NK-92 (cell line): ENCODE measurements around the gene SYNGAP1.
"Not testable (repeated sequence)": the region's sequence is repeated elsewhere in the genome, so short reads cannot be mapped to it uniquely, and the experiment has no call there.

Experiments
- DNase-seq: peaks from one replicate; lab custom pipeline; 2025; ENCODE audit not compliant: unreplicated experiment; lab: John Stamatoyannopoulos, UW

The SYNGAP1 gene

DNA sequence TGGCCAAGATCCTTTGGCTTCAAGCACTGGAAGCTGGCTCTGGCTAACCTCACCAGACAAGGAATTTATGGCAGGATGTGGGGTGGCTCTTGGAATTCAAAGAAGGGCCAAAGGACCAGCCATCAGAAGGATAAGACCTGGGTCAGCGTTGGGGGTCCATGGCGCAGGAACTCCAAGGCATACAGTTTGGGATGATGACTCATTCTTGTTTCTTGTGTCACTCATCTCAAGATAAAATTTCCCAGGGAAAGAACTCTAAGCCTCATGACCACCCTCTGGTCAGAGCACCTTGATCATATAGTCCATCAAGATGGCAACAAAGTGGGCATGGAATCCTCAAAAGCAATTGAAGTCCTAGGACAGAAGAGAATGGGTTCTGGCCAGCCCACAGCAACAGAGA, 39.4 kb downstream of the SYNGAP1 start:
- no peak for DNase-seq

GRCh38 chr6:33466075-33466735, 46.3 kb downstream of the SYNGAP1 start:
- no peak for DNase-seq

DNA sequence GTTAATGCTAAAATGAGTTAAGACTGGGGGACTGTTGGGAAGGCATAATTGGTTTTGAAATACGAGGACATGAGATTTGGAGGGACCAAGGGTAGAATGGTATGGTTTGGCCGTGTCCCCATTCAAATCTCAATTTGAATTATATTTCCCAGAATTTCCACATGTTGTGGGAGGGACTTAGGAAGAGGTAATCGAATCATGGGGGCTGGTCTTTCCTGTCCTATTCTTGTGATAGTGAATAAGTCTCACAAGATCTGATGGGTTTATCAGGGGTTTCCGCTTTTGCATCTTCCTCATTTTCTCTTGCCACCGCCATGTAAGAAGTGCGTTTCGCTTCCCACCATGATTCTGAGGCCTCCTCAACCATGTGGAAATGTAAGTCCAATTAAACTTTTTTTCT, 47.2 kb downstream of the SYNGAP1 start:
- DNase-seq = no peak

DNA sequence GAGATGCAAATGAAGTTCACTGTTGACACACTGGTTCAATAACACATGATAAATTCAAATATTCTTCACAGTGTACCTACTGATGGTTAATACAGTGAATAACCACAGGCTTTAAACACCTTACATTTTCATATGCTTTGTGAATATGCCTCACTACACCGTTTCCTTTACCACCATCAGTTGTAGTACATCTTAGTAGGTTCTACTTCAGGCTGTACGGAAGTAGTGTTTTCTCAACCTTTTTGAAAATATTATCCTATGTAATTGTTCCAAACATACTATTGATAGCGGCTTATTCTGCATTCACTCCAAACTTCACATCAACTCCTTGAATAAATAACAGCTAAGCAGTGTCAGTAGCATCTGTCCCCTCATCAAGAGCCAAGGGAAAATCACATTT, 49.8 kb downstream of the SYNGAP1 start:
- no peak for DNase-seq

GRCh38 chr6:33477864-33478263, 58.0 kb downstream of the SYNGAP1 start:
- DNase-seq = no peak

- DNase-seq = no peak
Measured at GRCh38 chr6:33481192-33481591, 61.3 kb downstream of the SYNGAP1 start.

- DNase-seq = not testable (repeated sequence)
Measured at GRCh38 chr6:33482620-33483019, 62.8 kb downstream of the SYNGAP1 start.

- DNase-seq = no peak
Measured at GRCh38 chr6:33483678-33484077, 63.8 kb downstream of the SYNGAP1 start.

- DNase-seq = not testable (repeated sequence)
Measured at GRCh38 chr6:33484673-33485262, 64.9 kb downstream of the SYNGAP1 start.

GRCh38 chr6:33485680-33486079, 65.8 kb downstream of the SYNGAP1 start:
- not testable (repeated sequence) for DNase-seq

DNA sequence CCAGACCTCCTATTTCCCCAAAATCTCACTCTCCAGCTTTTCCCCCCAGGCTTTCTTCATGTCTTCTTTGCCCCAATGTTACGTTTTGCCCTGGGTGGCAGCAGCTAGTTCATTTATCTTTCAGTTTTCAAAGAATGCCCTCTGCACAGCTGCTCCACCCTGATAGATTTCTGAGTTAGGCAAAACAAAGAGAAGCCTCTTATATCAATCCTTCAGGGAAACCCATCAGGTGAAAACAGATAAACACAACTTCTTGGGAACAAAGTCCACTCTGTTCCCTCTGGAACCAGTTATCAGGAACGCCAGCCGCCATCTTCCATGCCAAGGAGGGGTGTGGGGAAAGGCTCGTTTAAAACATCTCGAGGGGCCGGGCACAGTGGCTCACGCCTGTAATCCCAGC, 68.5 kb downstream of the SYNGAP1 start:
- DNase-seq = no peak

GRCh38 chr6:33490198-33490597, 70.3 kb downstream of the SYNGAP1 start:
- DNase-seq = no peak

DNA sequence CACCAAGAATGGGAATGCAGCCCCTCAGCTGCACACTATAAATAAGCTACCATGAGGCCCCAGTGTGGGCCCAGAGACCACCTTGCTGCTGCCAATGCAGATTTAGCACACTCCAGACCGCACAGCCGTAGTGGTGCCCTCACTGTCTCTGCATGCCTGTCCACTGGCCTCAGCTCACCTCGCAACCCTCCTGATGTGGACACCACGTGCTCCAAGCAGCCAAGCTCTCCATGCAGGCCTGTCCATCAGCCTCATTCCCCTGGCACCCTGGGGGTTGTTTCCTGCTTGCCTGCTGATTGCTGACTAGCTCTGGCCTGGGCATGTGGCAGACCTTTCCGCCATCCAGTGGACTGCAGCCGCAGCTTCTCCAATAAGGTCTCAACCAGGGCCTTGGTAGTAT, 70.8 kb downstream of the SYNGAP1 start:
- DNase-seq = no peak

DNA sequence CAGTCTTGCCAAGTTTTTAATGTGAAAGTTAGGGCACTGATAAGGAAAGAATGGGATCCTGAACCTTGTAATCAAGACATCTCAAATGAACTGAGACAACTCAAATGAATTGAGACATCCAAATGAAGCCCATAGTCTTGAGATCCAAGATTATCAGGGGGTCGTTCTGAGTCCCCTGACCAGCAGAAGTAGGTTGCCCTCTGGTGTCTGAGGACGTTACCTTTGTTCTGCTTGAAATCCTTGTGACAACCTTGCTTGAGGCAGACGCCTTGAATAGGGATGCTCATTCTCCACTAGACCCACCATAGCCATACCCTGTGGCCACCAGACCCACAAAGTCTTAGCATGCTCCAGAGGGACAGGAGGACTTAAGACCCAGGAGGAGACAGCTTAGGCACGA, 72.2 kb downstream of the SYNGAP1 start:
- DNase-seq = no peak

DNA sequence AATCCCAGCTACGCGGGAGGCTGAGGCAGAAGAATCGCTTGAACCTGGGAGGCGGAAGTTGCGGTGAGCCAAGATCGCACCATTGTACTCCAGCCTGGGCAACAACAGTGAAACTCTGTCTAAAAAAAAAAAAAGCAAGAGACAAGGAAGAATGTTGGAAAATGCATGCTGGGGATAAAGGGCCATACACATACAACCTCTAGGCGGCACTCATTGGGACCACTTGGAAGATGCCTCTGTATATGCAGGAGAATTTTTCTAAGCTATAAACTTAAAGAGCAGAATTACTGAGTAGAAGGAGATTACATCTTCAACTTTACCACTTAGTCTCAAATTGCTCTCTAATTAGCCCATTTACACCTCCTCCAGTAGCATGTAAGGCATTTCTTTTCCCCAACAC, 77.3 kb downstream of the SYNGAP1 start:
- DNase-seq = no peak

- no peak for DNase-seq
Measured at GRCh38 chr6:33502486-33502885, 82.6 kb downstream of the SYNGAP1 start.

- DNase-seq = no peak
Measured at GRCh38 chr6:33504486-33504885, 84.6 kb downstream of the SYNGAP1 start.
